GM18502 (cell line): ENCODE results near the gene PSEN1.

ENCODE experiments used
- ATAC-seq: cut with Tn5 transposase; IDR thresholded peaks from one replicate; pipeline ENCODE4 v1.9.1; 2021; ENCODE audit warnings: mild to moderate bottlenecking; ENCODE audit not compliant: unreplicated experiment, poor library complexity

PSEN1 gene

DNA sequence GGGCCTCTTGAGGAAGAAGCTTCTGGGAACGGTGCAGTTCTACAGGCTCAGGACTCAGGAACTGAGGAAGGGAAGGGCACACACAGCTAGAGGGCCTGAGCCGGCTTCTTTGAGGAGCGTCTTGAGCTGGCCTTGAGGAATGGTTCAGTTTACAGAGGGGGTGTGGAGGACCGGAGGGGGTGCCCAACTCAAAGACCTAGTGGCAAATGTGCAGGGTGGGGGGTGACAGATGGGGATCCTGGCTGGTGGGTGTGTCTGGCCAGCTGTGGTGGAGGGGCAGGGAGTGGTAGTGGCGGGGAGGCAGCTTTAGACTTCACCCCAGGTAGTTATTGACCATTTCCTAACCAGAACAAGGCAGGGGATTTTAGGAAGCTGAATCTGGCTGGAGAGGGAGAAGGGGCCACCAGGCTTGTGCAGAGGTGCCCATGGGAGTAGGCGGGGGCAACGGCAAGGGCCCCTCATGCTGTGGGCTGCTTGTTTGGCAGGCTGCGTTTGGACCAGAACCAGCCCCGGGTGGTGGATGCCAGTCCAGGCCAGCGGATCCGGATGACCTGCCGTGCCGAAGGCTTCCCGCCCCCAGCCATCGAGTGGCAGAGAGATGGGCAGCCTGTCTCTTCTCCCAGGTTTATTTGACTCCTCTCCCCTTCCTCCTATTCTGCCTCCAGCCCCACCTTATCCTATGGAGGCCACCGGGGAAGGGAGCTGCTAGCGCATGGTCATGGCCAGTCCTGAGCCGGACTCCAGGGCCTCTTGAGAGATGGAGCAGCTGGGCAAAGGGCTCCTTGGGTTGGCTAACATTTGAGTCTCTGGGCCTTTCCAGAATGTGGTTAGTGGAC lies 128.8 kb downstream of the PSEN1 start:
- no peak for ATAC-seq

GRCh38 chr14:73265721-73266046 lies 129.4 kb downstream of the PSEN1 start:
- no peak for ATAC-seq

GRCh38 chr14:73266317-73266716 lies 130.0 kb downstream of the PSEN1 start:
- no peak for ATAC-seq

DNA sequence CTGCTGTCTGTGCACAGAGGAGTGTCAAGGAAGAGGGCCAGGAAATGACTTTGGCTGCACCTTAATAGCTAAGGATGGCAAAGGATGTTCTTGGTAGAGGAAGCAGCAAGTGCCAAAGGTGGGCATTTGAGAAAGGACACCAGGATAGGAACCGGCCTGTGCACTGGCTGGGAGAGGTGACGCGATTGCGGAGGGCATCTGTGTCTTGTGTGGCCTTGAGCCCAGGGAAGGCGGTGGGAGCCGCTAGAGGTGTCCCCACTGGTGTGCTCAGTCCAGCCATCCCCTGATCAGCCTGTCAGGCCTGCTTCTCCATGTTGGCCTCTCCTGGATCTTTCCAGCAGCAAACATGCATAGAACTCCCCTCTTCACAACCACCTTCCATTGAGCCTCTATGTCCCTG lies 131.2 kb downstream of the PSEN1 start:
- no peak for ATAC-seq

DNA sequence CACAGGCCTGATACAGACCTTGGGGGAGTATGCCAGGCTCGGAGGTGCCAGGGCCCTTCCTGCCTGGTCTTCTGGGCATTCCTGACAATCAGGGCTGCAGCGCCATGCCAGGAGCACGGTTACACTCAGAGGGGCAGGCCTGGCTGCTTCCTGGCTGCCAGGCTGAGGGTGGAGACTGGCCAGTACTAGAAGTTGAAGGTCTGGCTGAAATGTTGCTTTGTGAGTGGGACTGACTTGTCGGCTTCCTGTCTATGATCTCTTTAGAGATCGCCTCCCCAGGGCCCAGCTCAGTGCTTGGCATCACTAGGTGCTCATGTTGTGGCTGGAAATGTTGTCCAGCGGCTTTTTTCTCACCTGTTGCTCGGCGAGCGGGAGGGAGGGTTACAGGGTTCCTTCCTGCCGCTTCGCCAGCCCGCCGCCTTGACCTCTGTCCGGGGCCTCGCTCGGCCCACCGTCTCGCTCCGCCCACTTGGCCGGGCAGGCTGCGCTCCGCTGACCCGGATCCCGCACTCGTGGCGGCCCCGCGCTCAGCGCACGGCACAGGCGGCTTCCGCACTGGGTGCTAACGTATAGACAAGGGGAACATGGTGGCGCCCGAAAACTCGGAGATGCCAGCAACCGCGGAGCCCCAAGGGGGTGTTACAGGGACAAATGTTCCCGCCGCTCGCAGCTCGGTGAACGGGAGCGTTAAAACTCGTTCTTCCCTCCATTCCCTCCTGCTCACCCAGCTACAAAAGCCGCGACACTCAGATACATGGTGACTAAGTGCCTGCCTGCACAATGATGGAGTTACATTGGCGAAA lies 133.6 kb downstream of the PSEN1 start:
- ATAC-seq = no peak

DNA sequence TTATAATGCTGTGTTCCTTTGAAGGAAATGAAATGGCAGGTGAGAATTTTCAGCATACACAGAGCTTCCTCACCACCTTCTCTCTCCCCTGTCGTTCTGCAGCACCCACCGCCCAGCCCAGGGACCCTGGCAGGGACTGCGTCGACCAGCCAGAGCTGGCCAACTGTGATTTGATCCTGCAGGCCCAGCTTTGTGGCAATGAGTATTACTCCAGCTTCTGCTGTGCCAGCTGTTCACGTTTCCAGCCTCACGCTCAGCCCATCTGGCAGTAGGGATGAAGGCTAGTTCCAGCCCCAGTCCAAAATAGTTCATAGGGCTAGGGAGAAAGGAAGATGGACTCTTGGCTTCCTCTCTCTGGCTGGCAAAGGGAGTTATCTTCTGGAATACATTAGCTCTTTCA lies 136.1 kb downstream of the PSEN1 start:
- no peak for ATAC-seq
